GM18861 (cell line): ENCODE measurements around the gene TAS2R3.

Experiments used
- ATAC-seq: cut with Tn5 transposase; IDR thresholded peaks from one replicate; pipeline ENCODE4 v1.9.1; 2021; ENCODE audit not compliant: unreplicated experiment

The TAS2R3 gene

DNA sequence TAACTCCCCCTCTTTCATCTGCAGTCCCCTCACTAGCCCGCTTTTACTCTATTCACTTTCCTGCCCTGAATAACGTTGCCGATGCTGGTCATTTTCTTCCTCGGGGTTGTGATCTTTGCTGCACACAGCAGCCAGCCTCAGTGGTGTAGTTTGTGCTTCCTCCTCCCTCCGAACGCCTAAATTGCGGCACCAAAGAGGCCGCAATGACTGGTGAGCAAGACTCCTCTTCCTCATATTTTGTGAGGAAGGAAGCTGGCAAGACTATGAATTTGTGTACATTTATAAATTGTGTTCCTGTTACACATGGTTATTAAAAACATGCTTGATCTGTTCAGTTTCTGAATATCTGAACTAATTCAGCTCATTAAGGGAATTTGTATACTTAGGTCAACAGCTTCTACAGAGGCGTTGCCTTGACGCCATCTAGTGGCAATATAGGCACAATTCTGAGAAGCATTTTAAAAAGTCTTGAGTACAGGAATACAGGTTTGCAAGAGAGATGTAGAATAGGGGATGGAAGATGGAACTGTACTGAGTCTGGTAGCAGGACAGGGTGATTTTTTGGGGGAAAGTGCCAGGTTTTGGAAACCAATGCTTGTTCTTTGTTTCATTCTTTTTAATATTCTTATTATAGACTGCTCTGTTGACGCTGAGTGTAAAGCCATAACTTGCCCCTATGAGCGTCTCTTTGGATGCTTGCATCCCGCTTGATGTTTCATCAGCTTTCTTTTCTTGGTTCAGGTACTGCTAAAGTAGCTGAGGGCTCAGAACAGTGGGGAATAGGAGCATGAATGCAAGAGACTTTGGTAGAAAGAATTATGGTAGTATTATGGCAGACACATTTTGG, 22.0 kb downstream of the TAS2R3 start:
- ATAC-seq: peak; percentile 69

DNA sequence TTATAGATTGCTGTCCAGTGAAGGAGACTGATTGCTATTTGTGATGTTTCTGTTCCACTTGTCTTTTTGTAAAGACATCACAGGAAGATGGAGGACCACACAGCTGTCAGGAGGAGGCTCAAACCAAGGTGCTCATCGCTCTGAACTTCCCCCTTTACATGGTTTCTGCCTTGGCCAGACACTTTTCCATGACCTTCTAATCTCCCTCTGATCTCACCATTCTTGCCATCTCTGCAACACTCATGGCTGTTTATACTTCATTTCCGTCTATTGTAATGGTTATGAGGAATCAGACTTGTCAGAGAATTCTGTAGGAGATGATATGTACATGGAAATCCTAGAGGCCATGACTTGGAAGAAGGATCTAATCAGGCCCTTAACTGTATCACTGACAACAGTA, 24.4 kb downstream of the TAS2R3 start:
- no peak for ATAC-seq

DNA sequence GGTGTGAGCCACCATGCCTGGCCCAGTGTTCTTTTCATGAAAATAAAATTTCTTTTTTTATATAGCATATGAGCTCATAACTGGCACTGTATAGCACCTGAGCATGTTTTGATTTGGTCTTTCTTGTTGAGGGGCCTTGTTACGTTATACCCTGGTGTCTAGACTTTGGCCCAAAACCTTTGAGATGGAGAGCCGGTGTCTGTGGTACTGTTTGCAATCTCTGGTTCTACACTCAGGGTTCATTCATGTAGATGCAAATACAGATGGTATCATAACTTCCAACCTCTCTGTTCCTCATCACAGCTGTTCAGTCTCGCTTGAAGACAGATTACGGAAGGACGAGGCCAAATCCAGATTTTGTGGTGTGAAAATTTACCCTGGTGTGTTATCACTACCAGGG, 26.0 kb downstream of the TAS2R3 start, which contains the start of gene TAS2R5:
Gene TAS2R5 (plus strand): TSS at position 301 of the 400 bp plus-strand sequence. CDS start 145 bp downstream, outside the sequence.
- ATAC-seq: no peak

DNA sequence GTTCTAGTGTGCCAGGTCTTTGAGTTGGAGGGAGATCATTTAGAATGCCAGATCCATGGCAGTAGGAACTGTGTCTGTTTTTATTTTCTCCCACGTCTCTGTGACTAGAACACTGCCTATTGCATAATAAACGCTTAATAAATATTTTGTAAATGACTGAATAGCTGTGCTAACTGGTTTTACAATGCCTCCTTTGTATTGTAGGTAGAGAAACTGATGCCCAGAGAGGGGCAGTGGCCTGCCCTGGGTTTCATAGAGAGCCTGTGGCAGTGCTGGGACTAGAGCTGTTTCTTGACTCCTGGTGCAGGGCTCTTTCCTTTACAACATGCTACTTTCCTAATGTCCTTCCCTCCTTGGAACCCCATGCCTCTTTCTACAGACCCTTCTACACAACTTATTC, 28.6 kb downstream of the TAS2R3 start:
- ATAC-seq: no peak
